HG02840 (cell line): Measurements from ENCODE around the gene BABAM1.

Experiments
- ATAC-seq: cut with Tn5 transposase; IDR thresholded peaks from one replicate; pipeline ENCODE4 v1.9.1; 2021; ENCODE audit warnings: mild to moderate bottlenecking, moderate library complexity, moderate number of reproducible peaks; ENCODE audit not compliant: unreplicated experiment, low FRiP score

The BABAM1 gene

DNA sequence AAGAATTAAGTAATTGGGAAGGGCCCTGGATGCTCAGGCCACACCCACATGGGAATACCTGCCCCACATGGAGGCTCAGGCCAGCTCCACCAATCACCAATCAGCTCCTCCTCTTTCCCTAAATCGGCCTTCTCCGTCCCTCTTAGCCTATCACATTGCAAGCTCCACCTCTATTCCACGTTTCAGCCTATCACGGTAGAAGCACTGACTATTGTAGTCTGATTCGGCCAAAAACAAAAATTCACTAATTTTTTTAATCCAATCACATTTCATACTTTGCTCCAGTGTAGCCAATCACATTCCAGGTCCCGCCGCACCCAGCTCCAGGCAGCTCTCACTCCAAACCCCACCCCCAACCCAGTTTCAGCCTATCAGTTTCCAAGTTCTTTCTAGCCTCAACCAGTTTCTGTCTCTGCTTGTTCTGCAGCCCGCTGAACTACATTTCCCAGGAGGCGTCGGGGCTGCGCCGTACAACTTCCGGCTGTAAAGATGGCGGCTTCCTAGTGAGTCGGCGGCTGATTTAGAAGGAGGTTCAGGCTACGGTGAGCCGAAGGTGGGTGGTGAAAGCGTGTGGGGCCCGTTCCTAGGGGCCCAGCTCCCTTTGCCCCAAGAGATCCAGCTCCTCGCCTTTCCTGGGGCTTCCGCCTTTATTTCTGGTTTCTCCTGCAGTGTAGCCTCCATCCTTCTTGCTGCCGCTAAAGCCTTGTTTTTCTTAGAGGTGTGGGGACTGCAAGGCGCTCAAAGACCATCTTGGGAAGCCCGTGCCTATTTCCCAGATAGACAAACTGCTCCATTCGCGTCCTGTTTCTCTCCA, at the start of gene BABAM1:
Gene BABAM1 (plus strand): TSS at position 469 of the 814 bp plus-strand sequence. CDS start 1,364 bp downstream, outside the sequence.
- ATAC-seq, result peak; percentile 89

DNA sequence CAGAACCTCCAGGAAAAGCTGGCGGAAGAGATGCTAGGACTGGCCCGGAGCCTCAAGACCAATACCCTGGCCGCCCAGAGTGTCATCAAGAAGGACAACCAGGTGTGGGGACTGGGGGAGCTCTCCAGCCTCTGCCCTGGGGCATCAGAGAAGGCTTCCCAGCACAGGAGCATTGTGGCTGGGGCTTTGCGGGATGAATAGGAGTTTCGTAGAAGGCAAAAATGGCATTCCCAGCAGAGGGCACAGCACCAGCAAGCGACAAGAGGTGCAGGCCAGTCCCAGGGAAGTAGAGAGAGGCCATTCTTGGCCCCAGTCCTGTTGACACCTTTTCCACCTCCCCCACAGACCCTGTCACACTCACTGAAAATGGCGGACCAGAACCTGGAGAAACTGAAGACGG, 48.0 kb upstream of the BABAM1 start:
- ATAC-seq, result no peak

DNA sequence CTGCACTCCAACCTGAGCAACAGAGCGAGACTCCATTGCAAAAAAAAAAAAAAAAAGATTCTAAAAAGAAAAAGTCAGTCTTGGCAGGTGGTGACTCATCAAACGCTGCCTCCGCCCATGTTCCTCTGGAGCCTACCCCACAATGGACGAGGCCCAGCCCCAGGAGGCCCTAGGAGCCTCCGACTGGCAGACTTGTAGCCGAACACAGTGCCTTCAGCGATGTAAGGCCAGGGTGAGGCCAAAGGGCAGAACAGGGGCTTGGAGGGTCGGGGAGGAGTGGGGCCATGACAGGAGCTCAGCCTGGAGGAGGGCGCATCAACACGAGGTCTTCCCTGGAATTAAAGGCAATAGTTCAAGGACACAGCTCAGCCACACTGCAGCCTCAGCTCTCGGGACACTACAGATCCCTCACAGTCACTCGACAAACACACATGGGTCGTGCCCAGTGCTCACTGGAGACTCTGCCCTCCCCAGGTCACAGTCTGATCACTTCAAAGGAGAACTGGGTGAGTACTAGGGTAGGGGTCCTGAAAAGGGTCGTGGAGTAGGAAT, 47.0 kb upstream of the BABAM1 start:
- no peak for ATAC-seq

DNA sequence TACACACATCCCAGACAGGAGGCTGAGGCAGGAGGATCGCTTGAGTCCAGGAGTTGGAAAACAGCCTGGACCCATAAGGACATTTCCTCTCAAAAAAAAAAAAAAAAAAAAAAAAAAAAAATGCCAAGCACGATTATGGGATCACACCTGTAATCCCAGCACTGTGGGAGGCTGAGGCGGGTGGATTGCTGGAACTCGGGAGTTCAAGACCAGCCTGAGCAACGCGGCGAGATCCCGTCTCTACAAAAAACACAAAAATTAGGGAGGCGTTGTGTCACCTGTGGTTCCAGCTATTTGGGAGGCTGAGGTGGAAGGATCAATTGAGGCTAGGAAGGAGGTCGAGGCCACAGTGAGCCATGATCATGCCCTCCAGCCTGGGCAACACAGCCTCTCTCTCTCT, 42.2 kb upstream of the BABAM1 start:
- ATAC-seq, result no peak

DNA sequence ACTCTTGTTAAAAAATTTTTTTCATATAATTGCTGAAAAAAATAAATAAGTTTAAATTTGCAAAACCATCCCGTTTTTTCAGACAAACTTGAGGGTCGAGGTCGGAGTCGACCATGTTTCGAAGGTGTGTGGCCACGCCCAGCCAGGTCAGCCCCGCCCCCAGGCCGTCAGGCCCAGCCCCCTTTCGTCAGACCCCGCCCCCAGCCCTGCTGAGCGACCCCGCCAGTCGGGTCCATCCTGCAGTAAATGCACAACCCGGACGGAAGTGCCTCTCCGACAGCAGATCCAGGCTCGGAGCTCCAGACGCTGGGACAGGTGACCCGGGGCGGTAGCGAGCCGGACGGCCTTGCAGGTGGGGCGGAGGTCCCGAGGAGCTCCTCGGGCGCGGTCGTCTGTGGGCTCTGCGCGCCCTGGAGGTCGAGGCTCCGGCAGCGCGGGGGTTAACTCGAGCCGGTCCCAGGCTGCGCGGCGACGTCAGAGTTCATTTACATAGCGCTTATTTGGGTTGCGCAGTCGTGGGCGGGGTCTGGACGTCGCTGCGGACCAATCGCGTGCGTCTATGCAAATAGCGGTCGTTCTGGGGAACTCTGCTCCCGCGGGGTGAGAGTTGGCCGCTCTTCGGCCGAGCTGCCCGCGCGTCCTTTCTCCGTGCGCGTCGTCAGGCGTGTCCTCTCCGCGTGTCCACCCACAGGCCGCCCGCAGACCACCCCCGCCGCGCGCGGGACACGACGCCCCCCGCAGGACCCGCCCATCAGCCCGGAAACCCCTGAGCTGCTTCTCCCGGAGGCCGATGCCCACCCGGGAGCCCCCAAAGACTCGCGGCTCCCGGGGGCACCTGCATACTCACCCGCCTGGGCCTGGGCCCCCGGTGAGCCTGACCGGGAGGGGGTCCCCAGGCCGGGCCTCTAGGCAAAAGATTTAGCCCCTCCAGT, 41.0 kb upstream of the BABAM1 start, which contains the start of gene OCEL1:
Gene OCEL1 (plus strand): TSS at position 225 of the 932 bp plus-strand sequence. CDS start 22 bp downstream, at position 247.
- ATAC-seq, result peak; percentile 93

DNA sequence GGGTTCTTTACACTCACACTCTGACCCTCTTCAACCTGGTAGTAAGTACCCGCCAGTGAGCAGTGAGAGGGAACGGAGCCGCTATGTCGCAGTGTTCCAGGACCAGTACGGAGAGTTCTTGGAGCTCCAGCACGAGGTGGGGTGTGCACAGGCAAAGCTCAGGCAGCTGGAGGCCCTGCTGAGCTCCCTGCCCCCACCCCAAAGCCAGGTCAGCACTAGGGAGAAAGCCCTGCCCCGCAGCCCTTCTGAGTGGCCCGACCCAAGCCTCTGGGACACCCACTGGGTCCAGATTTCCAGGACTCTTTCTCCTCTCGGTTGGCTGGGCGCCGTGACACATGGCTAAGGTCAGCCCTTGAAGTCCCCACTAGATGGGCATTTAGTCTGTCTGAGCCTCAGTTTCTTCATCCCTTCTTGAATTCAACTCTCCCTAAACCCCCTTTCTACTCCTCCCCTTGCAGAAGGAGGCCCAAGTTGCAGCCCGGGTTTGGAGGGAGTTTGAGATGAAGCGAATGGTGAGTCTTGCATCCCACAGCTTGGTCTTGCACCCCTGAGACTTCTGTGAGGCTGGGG, 39.4 kb upstream of the BABAM1 start:
- ATAC-seq, result no peak

DNA sequence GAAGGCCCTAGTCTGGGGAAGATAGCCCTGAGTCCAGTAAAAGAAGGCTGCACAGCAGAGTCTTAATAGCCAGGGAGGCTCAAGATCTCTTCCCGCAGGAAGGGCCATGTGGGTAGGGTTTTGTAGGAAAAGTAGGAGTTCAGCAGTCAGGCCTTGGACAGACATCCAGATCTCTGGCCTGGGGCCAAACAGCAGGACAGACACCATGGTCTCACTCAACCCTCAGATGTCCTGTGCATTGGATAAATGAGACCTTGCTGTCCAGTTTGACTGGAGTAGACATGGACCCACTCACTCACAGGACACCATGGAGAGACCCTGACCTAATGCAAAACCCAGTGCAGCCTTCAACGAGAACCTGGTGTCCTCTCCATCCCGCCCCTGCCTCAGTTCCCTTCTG, 37.4 kb upstream of the BABAM1 start:
- ATAC-seq, result no peak

DNA sequence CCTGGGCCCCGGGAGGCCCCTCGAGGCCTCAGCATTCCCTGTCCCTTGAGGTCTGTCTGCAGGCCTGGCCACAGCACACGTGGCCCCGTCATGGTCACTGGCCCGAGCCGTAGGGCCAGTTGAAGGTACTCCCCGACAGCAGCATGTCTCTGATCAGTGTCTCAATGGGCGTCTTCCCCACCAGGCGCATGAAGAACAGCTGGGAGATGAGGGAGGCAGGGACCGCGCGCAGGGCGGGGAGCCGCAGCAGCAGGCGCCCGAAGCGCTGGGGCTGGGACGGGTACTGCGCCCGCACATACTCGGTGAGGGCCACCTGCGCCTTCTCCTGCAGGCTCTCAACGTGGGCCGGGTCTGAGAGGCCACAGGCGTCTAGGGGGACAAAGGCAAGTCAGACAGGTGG, 35.0 kb upstream of the BABAM1 start:
- ATAC-seq, result no peak

DNA sequence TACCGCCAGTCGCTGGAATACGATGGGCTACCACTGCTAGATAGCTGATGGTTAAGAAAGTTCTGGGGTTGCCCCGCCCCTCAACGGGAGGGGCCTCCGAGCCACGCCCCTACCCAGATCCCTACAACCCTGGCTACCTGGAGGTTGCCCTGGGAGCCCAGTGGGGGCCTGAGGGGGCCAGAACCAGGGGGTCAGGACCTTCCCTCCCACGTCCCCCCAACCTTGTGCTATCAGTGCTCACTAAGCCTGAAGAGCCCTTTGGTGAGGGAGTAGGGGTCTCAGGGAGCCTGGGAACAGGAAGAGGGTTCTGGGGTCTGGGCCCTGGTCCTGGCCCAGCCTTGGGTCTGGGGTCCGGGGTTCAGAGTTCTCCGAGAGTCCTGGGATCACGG, 32.3 kb upstream of the BABAM1 start:
- ATAC-seq, result peak; percentile 50

DNA sequence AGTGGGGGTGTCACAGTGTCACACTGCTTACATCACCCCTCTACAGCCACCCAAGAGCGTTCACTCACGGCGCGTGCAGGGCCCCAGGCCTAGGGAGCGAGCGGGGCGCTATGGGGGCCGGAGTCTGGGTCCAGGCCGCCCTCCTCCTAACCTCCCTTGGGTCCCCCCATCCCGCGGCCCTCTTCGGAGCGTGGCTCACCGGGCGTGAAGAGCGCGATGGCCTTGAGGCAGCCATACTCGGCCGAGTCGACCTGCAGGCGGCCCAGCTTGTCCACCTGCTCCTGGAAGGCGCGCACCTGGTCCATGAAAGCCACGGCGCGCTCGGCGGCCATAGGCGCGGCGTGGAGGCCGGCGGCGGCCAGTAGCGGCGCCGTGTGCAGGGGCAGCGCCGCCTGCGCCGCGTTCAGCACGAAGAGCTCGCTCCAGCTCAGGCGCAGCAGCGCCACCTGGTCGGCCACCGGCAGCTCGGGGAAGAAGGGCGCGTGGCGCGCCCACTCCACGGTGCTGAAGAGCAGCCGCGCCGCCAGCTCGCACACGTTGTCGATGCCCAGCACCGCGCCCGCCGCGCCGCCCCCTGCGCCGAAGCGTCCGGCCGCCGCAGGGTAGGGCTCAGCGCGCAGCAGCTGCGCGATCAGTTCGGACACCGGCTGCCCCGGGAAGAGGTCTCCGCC, 31.8 kb upstream of the BABAM1 start:
- peak; percentile 50 for ATAC-seq

DNA sequence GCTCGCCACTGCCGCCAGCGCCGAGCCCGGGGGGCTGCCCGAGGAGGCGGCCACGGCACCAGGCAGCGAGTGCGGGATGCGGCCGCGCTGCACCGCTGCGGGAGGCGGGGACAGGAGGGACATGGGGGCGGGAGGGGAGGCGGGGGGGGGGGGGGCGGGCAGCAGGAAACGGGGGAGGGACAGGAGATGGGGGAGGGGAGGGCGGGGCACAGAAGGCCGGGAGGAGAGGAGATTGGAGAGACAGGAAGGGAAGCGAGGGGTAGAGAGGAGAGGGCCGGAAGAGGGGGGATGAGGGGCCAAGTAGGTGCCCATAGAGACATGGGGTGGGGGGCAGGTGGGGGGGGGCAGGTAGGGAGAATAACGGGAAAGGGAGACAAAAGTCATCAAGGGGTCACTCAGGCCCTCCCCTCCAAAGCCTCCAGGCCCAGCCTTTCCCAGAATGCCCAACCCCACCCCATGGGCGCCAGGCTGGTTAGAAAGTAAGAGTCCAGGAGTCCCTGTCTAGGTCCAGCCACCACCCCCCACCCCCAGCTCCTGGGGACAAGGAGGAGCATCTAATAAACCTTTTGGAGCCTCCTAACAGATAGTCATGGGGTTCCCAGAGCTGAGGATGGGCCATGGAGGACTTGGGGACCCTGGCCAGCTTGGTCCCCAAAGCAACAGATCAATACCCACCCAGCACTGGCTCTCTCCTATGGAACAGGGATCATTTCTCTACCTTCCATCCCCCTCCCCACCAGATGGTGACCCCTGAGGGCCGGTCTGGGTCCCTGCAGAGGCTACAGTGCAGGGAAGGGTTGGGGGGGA, 31.1 kb upstream of the BABAM1 start:
- ATAC-seq, result no peak

DNA sequence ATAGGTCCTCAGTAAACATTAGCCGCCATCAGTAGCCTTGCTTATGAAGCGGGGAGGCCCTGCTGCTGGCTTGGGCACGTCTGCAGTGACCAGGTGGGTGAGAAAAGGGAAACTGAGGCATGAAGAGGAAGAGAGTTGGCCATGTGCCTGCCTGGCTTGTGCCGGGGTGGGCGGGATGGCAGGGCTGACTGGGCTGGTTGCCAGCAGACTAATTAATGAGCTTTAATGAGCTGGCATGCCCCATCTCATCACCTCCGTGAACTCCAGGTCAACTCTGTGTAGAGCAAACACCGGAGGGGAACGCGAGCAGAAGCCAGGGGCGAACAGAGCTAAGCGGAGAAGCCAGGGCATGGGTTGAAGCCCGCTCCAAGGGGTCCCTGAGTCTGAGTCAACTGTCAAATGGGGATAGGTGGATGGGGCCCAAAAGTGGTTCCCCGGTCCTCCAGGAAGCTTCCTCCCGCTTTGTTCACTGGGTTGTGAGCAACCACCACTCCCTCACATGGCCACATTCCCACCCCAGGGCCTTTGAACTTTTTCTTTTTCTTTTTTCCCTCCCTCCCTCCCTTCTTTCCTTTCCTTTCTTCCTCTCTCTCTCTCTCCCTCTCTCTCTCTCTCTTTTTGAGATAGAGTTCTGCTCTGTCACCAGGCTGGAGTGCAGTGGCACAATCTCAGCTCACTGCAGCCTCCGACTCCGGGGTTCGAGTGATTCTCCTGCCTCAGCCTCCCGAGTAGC, 30.3 kb upstream of the BABAM1 start:
- no peak for ATAC-seq

DNA sequence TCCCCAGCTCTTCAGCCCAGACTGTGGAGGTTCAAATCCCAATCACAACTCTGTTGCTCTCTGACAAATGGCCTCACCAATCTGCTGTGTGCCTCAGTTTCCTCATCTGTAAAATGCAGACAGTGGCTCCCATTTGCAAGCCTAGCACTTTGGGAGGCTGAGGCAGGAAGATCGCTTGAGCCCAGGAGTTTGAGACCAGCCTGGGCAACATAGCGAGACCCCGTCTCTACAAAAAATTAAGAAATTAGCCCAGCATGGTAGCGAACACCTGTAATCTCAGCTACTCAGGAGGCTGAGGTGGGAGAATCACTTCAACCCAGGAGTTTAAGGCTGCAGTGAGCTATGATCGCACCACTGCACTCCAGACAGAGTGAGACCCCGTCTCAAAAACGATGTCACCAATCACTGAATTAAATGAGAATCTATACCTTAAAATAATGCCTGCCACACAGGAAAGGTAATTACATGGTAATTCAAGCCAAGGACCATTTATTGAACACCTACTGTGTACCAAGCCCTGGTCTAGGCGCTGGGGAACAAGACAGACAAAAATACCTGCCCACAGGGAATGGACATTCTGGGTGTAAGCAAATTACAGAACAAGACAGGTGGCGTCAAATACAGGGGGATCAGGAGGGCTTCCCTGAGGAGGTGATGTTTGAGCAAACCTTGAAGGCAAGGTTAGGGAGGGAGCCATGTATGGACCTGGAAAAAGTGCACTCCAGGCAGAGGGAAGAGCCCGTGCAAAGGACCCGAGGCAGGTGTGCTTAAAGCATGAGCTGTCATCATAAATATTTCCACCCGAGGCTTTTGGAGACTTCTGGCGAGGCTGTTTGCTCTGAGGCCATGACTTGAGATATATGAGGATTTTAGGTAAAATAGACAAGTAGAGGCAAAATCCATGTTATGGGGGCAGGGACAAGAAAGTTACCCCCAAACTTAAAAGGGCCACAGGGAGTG, 29.2 kb upstream of the BABAM1 start:
- ATAC-seq, result no peak

DNA sequence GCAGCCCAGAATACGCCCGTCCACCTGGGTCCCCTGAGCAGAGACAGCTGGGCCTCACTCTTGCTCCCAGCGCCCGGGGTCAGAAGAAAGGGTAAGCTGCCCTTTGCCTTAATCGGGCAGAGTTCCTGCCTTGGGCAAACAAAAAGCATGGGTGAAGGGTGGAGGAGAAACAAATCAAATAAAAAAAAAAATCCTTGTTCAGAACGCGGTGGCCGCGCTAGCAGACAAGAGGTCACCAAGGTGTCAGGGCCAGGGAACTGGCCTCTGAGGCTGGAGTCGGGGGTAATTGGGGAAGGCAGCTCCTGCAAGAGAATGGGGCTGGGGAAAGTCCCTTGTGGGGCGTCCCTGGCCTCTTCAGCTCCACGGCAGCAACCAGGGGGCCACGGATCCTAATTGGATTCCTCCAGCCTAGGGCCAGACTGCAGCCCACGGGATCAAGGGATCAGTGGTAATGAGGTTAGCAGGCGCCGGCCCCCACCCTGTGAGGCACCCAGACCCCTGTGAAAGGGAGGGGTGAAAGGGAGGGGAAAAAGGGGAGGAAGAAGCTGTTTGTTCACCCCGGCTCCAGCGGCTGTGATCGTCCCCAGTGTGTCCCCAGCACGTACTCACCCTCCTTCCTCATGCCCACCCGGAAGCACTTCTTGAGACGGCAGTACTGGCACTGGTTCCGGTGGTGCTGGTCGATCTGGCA, 27.0 kb upstream of the BABAM1 start:
- no peak for ATAC-seq

DNA sequence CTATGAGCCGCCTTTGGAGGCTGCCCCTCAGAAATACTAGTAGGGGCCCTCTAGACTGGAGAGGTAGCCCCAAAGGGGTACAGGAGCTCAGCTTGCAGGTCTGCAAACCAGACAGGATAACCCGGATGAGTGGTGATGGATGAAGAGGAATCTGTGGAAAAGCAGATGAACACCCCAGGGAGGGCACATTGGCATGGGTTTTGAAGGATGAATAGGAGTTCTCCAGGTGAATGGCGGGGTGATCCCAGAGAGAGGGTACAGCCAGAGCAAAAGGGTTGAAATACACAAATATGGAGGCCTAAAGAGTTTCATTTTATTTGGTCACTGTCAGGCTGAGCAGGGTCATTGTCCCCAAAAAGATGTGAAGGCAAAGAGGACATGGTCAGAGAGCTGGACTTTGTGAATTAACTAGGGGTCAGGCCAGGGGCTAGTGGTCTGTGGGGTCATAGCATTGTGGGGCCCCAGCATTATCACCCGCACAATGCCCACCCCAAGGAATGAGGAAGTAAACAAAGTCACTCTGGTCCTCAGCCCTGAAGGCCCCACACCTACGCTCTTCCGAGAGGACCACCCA, 26.3 kb upstream of the BABAM1 start:
- ATAC-seq, result no peak

DNA sequence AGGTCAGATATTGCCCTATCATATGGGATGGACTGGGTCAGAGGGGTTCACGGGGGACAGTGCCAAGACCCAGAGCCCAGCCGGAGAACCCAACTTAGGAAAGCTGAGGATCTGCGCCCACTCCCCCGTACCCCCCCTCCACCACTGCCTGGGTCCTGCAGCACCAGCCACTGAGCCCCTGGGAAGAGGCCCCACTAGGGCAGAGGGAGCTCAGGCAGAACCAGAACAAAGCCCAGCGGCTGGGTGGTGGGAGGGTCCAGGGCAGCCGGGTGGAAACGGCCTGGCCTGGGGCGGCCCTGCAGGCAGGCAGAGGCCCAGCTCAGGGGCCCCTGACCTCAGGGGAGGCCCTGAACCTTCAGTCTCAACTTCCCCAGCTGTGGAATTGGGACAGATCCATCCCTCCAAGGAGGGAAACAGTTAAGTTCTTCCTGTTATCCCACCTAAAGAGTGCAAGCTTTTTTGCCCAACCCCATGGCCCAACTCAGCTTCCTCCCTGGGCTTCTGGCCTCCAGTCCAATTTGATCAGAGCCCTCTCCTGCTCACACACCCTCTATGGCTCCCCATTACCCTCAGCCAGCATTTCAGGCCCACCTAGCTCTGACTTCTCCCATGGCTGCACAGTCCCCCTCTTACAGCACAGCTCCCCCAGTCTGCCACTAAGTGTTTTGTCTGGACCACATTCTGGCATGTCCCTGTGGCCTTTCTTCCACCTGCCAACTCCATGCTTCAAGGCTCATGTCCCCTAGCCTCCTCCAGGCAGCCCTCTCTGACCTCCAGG, 24.6 kb upstream of the BABAM1 start:
- ATAC-seq, result no peak
